GM13976 (cell line): ENCODE results near the gene CAPN2.

Experiments used
- DNase-seq: peaks from one replicate; pipeline ENCODE4 v3.0.0; 2012; ENCODE audit warnings: low spot score
- in situ Hi-C: fragments of 300-500 bp; cut with MboI; formaldehyde crosslinking; loops from one replicate; pipeline ENCODE4 v1.12.0; 2022; ENCODE audit warnings: low sequenced_read_pairs, mixed read lengths, inconsistent platforms; ENCODE audit not compliant: unreplicated experiment
- TF ChIP-seq, protein P1 (sequence below): IDR thresholded peaks from 2 replicates; pipeline ENCODE4 v1.5.1; 2012; ENCODE audit warnings: borderline replicate concordance, mild to moderate bottlenecking; ENCODE audit not compliant: insufficient read depth; ENCODE audit errors: extremely low read depth, missing control alignments, control extremely low read depth

Gene CAPN2

DNA sequence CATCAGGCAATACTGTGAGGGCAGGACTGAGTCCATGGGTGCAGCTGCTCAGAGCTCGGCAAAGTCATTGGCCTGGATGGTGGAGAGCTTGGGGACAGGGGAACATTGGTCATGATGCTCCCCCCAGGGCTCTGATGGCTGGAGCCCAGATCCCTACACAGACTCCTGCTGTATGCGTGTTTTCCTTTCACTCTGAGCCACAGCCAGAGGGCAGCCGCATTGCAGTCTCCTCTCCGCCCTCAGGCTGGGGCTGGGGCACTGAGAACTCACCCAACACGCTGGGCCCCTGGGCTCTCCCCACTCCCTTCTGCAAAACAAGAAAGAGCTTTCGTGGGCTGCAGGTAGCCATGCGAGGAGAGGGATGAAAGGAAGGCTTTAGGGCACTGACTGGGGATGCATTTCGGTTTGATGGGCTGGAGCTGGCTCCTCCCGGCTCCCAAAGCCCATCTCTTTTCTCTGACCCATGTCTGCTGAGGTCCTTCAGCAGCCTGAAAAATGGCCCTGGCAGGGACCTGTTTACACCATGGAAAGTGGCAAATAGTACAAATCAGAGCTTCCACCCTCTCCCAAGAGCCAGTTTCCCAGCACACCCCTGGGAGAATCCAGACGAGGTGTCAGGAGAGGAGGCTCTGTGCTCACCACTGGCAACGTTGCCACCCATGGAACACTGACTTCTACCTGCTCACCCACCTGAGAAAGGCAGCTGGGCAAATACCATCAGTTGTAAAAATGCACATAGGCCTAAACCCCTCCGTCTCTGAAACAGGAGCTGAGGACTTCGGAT is 43.8 kb downstream of the CAPN2 start:
- in situ Hi-C loops, result no loop called here
- no peak for DNase-seq
- TF ChIP-seq, protein P1, sequence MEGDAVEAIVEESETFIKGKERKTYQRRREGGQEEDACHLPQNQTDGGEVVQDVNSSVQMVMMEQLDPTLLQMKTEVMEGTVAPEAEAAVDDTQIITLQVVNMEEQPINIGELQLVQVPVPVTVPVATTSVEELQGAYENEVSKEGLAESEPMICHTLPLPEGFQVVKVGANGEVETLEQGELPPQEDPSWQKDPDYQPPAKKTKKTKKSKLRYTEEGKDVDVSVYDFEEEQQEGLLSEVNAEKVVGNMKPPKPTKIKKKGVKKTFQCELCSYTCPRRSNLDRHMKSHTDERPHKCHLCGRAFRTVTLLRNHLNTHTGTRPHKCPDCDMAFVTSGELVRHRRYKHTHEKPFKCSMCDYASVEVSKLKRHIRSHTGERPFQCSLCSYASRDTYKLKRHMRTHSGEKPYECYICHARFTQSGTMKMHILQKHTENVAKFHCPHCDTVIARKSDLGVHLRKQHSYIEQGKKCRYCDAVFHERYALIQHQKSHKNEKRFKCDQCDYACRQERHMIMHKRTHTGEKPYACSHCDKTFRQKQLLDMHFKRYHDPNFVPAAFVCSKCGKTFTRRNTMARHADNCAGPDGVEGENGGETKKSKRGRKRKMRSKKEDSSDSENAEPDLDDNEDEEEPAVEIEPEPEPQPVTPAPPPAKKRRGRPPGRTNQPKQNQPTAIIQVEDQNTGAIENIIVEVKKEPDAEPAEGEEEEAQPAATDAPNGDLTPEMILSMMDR, result no peak

DNA sequence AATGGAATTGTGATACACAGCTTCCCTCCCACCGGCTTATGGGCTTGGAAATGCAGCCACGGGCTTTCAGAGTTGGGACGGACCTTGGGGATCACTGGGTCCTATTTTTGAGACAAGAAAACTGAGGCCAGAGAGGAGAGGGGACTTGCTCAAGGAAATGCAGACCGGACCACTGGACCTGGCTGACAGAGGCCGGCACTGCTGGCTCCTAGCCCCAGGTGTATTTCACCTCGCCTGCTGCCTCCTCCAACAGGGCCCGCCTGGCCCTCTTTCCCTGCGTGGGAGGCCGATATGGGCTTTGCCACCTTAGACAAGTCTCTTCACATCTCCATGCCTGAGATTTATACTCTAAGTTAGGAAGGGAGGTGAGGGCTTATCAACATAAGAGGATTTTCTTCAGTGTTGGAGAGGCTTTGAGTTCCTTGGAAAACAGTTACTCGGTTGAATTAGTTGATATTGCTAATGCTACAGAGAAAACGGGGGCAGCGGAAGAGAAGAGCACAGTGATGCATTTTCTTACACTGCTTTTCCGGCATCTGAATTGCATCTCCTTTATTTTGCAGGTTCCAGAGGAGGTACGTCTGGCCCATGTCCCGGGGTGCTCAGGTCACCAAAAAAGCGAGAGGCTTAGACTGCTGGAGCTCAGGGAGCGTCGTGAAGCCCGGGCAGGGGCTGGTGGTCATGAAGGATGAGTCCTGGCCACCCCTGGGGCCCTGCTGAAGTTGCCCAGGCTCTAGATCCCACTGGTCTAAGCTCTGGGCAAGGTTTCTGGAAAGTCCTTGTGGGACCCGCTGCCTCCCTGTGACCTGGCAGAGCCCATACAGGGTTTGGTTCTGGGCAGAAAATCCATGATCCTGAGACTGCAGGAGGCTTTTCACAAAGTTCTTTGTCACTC is 44.7 kb downstream of the CAPN2 start:
- DNase-seq, result no peak
- TF ChIP-seq, protein P1, result no peak
- in situ Hi-C loops, result no loop called here

DNA sequence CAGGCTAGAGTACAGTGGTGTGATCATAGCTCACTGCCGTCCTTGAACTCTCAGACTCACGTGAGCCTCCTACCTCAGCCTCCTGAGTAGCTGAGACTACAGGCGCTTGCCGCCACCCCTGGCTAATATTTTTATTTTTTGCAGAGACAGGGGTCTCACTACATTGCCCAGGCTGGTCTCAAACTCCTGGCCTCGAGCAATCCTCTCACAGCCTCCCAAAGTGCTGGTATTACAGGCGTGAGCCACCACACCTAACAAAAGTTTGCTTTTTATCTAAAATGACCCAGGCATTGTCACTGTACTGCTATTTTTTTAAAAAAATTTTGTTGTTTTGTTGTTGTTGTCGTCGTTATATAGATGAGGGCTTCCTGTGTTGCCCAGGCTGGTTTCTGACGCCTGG is 46.4 kb downstream of the CAPN2 start:
- in situ Hi-C loops, result no loop called here
- TF ChIP-seq, protein P1, result no peak
- DNase-seq, result no peak

DNA sequence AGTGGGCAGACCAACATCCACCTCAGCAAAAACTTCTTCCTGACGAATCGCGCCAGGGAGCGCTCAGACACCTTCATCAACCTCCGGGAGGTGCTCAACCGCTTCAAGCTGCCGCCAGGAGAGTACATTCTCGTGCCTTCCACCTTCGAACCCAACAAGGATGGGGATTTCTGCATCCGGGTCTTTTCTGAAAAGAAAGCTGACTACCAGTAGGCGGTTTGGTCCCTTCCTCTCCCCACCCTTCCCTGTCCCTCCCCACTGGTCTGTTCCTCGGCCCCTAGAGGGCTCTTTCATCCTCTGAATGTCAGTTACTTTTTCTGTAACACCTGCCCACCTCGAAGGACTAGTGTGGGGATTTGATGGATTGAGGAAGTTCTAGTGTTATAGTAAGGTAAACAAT is 46.9 kb downstream of the CAPN2 start:
- no peak for DNase-seq
- TF ChIP-seq, protein P1, result no peak
- in situ Hi-C loops, result no loop called here

DNA sequence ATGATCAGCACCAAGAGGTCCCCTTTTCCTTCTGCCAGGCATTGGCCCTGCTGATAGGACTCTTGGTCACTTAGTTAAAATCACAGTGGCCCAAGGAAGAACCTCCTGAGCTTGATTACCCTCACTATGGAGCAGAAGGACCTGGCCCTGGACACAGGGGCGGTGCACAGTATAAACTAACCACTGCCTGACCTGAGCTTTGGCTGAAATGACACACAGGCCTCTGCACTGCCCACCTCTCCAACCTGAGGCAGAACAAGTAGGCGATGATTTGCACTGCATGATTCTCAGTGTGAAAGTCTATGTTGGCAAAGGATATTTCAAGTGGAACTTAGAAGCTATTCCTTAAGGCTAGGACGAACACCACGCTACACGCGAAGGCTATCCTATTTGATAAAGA is 48.5 kb downstream of the CAPN2 start:
- DNase-seq, result no peak
- TF ChIP-seq, protein P1, result no peak
- in situ Hi-C loops, result no loop called here

DNA sequence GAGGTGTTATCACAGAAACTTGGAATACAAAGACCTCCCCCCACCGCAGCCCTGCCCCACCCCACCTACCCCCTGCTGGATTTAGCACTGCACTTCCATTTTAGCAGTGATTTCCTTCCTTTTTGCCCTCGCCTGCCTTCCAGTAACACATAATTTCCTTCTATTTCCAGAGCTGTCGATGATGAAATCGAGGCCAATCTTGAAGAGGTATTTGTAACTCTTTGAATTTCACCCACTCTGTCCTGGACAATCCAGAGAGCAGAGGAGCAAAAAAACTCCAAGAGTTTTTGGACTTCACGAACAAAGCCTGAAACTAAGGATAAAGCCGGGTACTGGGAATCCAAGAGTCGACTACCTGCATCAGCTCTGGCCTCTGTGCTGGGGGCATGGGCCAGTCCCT is 49.1 kb downstream of the CAPN2 start:
- in situ Hi-C loops, result no loop called here
- DNase-seq, result no peak

More for the DNA sequence above, 49.1 kb downstream of the CAPN2 start:
- TF ChIP-seq, protein P1, result no peak
